GM19468 (cell line): ENCODE measurements around the gene ATR.
"Not testable (repeated sequence)": the region's sequence is repeated elsewhere in the genome, so short reads cannot be mapped to it uniquely, and the experiment has no call there.

Source experiments
- ATAC-seq: cut with Tn5 transposase; IDR thresholded peaks from one replicate; pipeline ENCODE4 v1.9.1; 2021; ENCODE audit warnings: mild to moderate bottlenecking, moderate library complexity, moderate number of reproducible peaks; ENCODE audit not compliant: unreplicated experiment; ENCODE audit errors: extremely low read depth

The ATR gene

DNA sequence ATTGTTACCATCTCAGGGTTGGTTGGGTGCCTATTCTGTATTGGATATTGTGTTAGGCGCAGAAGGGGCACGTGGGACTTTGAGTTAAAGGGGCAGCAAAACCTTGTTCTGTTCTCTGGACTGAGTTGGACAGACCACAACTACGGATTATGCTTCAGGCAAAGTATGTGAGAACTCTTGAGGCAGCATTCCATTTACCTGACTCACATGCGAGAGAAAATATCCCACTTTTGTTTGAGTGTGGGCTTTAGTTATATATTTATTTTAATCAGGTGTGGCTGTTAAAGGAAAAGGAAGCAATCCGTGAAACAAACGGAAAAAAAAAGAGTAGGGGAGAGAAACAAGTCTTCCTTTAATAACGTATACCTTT, 17.0 kb upstream of the ATR start:
- no peak for ATAC-seq

DNA sequence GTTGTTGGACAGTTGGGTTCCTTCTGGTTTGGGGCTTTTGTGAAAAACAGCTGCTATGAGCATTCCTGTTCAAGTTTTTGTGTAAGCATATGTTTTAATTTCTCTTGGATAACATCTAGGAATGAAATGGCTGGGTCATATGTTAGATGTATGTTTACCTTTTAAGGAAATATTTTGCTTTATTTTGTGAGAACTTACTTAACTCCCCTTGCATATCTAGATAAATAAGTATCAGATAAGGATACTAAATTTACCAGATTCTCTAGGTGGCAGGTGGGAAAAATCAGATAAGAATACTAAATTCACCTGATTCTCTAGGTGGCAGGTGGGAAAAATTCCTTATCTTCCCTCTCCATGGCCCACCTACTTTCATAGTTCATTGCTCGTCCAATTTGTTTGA, 16.6 kb upstream of the ATR start:
- no peak for ATAC-seq

GRCh38 chr3:142592268-142592667, 13.7 kb upstream of the ATR start:
- ATAC-seq = not testable (repeated sequence)

- no peak for ATAC-seq
Observed at GRCh38 chr3:142588703-142589102, 10.2 kb upstream of the ATR start.

DNA sequence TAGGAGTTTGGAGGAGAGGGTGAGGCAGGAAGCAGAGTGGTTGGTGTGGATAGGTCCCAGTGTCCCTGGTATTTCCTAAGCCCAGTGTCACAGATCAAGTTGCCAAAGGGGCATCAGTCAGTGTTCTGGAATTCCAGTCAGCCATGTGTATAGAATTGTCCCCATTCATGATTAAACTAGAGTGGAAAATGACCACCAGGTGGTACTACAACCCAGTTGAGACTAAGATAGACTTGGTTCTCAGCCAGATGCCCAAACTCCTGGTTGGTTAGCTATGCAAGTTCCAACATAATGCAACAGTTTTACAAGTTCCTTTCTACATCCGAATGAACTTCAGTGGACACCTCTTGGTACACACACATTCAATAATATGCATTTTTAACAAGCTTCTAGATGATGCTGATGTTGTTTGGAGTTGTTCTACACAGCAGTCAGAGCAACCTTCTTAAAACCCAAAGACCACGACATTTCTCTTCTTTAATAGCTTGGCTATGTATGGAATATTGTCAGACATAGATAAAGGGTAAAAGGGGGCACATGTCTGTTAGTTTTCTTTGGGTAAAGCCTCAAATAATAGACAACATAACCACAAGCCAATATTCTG, 8.4 kb upstream of the ATR start:
- ATAC-seq = no peak

DNA sequence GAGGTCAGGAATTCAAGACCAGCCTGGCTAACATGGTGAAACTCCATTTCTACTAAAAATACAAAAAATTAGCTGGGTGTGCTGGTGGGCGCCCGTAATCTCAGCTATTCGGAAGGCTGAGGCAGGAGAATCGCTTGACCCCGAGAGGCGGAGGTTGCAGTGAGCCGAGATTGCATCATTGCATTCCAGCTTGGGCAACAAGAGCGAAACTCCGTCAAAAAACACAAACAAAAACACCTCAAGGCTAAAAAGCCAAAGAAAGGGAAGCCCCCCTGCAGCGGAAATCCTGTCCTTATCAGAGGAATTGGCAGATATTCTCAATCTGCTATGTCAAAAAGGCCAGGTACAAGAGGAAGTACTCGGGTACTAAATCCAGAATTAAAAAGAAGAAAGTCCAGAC, 2.5 kb upstream of the ATR start:
- not testable (repeated sequence) for ATAC-seq

- no peak for ATAC-seq
Observed at GRCh38 chr3:142580061-142580423, 1.5 kb upstream of the ATR start.

- ATAC-seq = no peak
Observed at GRCh38 chr3:142577696-142578328, 721 bp downstream of the ATR start.

DNA sequence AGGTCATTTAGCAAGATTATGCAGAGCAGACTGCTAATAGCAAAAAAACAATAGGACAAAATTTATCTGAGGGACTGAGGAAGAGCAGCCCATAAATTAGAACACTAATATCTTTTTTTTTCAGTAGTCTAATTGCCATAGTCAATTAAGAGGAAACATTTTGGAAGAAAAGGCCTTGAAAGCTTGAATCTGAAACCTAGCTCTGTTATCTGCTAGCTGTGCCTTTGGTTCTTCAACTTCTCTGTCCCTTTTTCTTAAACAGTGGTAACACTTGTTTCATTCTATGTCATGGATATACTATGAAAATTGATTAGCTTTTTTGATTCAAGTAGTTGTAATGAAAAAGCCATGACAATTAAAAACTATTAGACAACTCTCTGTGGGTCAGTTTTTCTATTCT, 1.7 kb downstream of the ATR start:
- ATAC-seq = no peak

GRCh38 chr3:142574665-142575064, 3.9 kb downstream of the ATR start:
- ATAC-seq = no peak

- not testable (repeated sequence) for ATAC-seq
Observed at GRCh38 chr3:142574223-142574622, 4.3 kb downstream of the ATR start.

- not testable (repeated sequence) for ATAC-seq
Observed at GRCh38 chr3:142569422-142569821, 9.1 kb downstream of the ATR start.

DNA sequence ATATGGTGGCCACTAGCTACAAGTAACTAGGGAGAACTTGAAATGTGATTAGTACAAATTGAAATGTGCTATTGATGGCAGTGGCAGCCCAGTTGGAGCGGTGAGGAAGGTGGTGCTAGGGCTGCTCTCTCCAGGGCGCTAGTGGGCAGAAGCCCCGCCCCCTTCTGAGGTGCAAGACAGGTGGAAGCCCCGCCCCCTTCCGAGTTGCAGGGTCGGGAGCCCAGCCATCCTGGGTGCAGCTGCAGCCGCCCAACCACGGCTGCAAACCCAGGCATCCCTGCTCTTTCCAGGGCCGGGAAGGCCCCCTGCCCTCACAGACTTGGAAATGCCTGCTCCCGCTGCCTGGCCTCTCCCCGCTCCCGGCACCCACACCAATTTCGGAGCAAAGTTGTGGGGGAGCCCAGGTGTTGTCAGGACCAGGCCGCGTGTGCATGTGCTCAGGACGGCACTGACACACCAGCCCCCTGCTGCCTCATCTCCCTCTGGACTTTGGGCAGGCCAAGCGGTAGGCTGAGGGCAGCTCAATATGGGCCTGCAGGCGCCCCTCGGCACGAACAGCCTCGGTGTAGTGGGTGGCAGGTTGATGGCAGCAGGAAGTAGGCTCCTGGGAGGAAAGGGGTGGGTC, 10.0 kb downstream of the ATR start:
- ATAC-seq = no peak

DNA sequence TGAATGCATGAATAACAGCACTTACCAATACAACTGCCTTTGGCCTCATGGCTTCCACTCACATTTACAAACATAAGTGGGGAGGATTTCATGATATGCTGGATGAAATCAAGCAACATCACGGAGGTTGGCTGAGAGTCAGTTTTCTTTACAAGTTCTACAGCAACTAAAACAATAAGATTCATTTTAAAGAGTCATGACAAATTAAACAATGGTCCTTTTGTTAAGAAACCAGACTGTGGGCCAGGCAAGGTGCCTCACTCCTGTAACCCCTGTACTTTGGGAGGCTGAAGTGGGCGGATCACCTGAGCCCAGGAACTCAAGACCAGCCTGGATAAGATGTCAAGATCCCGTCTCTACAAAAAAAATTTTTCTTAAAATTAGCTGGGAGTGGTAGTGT, 12.4 kb downstream of the ATR start:
- no peak for ATAC-seq

GRCh38 chr3:142563496-142563997, 15.0 kb downstream of the ATR start:
- ATAC-seq = no peak

- no peak for ATAC-seq
Observed at GRCh38 chr3:142560118-142560517, 18.4 kb downstream of the ATR start.

DNA sequence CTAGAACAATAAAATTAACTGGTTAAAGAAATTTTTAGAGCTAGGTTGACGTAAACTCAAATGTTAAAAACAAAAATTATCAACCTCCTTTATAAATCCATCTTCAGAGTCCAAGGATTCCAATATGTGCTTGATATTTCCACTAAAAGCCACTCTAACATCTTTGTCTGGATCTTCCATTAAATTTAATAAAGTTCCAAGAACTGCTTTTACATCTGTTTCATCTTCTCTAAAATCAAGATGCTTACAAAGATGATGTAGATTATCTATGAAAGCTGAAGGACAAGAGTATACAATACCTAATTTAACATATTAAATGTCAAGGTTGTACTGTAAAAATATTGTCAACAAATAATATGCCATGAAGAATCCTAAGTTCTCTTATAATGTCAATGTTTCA, 24.8 kb downstream of the ATR start:
- ATAC-seq = no peak

DNA sequence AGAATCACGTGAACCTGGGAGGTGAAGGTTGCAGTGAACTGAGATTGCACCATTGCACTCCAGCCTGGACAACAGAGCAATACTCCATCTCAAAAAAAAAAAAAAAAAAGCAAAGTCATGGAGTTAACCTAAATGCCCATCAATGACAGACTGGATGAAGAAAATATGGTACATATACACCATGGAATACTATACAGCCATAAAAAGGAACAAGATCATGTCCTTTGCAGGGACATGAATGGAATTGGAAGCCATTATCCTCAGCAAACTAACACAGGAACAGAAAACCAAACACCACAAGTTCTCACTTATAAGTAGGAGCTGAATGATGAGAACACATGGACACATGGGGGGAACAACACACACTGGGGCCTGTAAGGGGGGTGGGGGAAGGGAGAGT, 26.0 kb downstream of the ATR start:
- not testable (repeated sequence) for ATAC-seq

- ATAC-seq = no peak
Observed at GRCh38 chr3:142549986-142550385, 28.5 kb downstream of the ATR start.

- no peak for ATAC-seq
Observed at GRCh38 chr3:142543307-142543706, 35.2 kb downstream of the ATR start.

GRCh38 chr3:142542054-142542453, 36.5 kb downstream of the ATR start:
- no peak for ATAC-seq

GRCh38 chr3:142536519-142536918, 42.0 kb downstream of the ATR start:
- ATAC-seq = no peak
